NK-92 treated with Interleukin-12 subunit alpha and Interleukin-12 subunit beta, amount 100 ng/mL, for 24 hours (cell line): ENCODE data around the gene UBASH3B.

Experiments
- DNase-seq: peaks from one replicate; lab custom pipeline; 2025; lab: John Stamatoyannopoulos, UW

Gene UBASH3B

DNA sequence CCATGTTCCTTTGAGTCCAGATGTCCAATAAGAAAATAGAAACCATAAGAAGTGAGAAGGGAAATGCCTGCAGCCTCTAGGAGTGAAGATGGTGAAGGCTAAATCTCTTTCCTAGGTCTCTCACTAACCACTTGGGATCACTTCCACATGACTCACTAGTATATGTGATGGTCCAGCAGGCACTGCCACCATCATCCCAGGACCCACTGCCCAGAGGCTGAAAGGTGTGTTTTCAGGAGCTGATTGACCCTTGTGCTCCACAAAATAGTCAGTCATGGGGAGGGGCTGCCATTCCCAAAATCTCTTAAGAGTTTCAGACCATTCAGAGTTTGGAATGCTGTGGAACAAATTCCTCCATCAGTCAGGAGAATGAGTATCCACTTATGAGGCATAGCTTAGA lies 22.9 kb downstream of the UBASH3B start:
- DNase-seq = no peak

DNA sequence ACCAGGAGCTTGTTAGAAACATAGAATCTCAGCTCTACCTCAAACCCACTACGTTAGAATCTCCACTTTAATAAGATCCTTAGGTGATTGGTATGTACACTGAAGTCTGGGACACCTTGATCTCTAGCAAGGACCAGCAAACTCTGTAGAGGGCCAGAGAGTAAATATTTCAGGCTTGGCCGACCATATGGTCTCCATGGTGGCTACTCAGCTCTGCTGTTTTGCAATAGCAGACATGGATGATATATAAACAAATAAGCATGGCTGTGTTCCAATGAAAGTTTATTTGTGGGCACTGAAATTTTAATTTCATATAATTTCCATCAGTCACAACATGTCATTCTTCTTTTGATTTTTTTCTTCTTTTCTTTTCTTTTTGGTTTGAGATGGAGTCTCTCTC lies 23.9 kb downstream of the UBASH3B start:
- no peak for DNase-seq

DNA sequence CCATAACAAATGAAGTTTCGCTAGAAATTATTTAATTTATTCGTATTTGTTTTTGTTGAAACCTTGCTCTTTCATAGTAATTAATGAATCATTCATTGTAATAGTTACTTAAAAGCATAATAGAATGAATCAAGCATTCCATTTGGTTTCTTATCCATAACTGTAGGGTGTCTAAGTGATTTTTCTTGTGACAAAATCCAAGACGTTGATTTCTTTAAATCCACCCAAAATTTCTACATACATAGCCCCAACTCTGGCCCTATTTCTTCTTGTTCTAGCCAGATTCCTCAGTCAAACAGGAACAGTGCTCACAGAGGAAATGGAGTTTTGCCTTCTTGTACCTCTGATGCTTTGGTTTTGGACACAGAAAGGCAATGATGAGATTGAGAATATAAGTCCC lies 25.5 kb downstream of the UBASH3B start:
- DNase-seq = no peak

DNA sequence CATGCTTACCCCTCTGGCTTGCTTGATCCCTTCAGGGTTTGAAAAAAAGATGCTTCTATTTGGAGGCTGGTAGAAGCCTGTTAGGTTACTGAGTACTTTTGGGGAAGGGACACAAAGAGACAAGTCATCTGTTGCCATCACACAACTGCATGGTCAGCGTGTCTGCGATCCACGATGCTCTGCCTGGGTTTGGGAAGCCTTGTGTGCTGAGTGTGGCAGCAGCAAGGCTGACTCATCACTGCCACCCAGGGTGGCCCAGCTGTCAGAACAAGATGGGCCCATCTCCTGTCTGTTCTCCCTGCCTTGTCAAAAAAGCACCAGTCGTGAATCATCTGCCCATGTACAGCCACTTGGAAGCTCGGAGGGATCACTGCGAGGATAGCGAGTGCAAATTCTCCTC lies 26.2 kb downstream of the UBASH3B start:
- DNase-seq = no peak

- no peak for DNase-seq
Observed at GRCh38 chr11:122682464-122682863, 26.9 kb downstream of the UBASH3B start.

DNA sequence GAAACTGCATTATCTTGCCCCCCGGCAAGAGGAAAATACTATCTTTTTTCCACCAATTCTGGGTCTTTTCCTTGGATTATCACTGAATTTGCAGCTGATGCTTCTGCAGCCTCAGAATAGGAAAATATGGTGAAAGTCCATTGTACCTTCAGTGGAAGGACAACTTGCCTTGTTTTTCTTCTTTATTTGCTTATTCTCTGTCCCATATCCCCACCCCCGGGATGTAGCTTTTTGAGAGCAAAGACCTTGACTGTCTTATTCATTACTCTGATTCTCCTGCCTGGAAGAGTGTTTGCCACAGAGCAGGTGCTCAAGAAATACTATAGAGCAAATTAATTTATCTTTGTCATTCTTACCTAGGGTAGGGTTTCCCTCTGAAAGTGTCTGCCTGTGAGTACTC lies 29.5 kb downstream of the UBASH3B start:
- DNase-seq = no peak

- DNase-seq = no peak
Observed at GRCh38 chr11:122686111-122686510, 30.6 kb downstream of the UBASH3B start.

- no peak for DNase-seq
Observed at GRCh38 chr11:122690384-122690783, 34.9 kb downstream of the UBASH3B start.

- no peak for DNase-seq
Observed at GRCh38 chr11:122690801-122691548, 35.5 kb downstream of the UBASH3B start.

GRCh38 chr11:122691549-122692150 lies 36.1 kb downstream of the UBASH3B start:
- no peak for DNase-seq

- no peak for DNase-seq
Observed at GRCh38 chr11:122692444-122692843, 36.9 kb downstream of the UBASH3B start.

DNA sequence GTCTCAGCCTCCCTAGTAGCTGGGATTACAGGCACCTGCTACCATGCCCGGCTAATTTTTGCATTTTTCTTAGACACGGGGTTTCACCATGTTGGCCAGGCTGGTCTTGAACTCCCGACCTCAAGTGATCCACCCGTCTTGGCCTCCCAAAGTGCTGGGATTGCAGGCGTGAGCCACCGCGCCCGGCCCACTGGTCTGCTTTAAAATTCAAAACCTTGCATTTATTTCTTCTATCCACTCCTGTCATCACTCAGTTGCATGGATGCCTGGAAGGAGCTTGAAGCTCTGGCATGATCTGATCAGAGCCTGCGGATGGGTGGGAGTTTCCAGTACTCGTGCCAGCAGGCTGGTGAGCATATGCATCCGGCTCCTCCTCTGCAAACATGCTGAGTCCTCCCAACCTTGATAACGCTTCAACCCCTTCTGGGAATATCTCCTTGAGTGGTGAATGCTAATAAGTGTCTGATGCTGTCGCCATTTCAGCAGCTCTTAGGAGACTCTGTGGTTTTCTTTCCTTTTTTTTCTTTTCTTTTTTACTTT lies 39.6 kb downstream of the UBASH3B start:
- DNase-seq = no peak

GRCh38 chr11:122696662-122697061 lies 41.1 kb downstream of the UBASH3B start:
- no peak for DNase-seq

GRCh38 chr11:122697636-122698167 lies 42.2 kb downstream of the UBASH3B start:
- no peak for DNase-seq

DNA sequence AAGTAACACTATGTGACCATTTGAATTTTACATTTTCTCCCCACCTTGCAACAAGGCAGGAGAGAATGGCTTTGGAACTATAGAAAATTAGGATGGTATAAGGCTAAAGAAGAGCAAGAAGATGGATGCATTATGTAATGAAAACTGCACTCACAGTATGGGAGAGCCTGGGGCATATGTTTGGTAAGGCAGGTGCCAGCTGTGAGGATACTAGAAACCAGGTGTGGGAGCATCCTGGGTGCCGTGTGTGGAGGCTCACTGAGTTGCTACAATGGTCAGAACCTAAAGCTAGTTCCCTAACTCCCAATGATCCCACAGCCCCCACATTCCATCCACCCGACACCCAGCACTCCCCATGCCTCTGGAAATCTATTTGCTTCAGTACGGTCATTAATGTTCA lies 42.9 kb downstream of the UBASH3B start:
- no peak for DNase-seq

DNA sequence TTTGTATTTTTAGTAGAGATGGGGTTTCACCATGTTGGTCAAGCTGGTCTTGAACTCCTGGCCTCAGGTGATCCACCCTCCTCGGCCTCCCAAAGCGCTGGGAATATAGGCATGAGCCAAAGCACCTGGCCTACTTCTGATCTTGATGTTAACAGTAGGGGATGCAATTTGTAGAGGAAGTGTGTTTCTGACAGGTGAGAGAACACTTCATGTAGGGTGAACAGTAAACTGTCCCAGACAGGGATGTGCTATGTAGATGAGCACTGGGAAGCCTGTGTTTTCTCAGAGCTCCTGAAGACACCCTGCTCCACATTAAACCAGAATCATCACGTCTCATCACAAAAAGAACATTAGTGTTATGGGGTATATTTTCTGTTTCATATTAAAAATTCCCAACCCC lies 45.1 kb downstream of the UBASH3B start:
- no peak for DNase-seq

- no peak for DNase-seq
Observed at GRCh38 chr11:122701143-122701542, 45.6 kb downstream of the UBASH3B start.

GRCh38 chr11:122703541-122704272 lies 48.2 kb downstream of the UBASH3B start:
- no peak for DNase-seq

DNA sequence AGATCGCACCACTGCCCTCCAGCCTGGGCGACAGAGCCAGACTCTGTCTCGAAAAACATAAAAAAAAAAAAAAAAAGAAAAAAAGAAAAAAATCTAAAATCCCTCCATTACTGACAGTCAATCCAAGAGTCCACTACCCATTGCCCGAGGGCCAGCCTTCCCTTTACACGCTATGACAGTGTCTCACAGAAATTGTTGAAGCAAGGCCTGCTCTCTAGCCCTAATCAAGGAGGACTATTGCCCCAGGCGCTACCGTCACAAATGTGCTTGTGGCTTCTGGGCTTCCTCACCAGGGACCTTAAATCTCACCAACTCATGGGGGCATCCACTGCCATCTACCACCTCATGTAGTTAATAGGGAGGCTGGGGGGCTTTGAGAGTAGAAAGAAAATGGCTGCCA lies 49.9 kb downstream of the UBASH3B start:
- DNase-seq = no peak

DNA sequence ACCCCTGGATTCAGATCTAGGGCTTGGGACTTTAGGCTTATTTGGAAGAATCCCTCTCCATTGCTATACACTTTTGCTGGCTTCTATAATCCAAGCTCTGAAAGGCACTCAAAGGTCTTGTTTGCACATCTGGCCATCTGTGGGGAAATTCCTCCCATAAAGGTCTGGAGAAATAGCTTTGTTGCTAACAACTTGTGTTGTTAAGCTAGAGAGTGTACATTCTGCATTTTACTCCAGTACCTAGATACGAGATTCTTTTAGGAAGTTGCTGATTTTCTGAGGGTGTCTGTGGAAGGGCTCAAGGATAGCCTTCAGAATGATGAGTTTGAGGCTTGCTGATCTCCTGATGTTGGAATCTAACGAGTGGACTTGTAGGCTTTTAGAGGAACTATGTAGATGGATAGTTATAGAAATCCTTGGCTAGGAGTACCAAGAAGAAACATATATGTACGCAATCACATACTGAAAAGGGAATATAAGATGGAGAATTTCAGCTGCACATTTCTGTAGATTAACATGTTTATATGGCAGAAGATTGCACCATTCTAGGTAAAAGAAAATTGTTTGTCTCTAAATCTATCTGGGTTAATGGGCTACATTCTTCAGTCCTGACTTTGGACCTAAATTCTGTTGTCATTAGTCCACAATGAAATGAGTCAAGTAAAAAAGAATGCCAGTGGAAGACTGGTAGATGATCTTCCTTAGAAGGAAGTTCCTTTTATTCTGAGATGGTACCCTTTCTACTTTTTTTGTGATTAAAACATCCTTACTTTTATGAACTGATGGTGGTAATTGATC lies 51.0 kb downstream of the UBASH3B start:
- DNase-seq = no peak

GRCh38 chr11:122707111-122707510 lies 51.6 kb downstream of the UBASH3B start:
- no peak for DNase-seq

GRCh38 chr11:122707901-122708300 lies 52.4 kb downstream of the UBASH3B start:
- DNase-seq = no peak
